ENCODE measurements around the gene CDKAL1. TPM values are rescaled to one million over a fixed set of nuclear protein-coding genes. Genes with fewer than 3 reads are reported as not detected.

CDKAL1 gene
- total and polyA plus RNA-seq, 11 donors: 3.2 to 14.3 (median 9.3) TPM

DNA sequence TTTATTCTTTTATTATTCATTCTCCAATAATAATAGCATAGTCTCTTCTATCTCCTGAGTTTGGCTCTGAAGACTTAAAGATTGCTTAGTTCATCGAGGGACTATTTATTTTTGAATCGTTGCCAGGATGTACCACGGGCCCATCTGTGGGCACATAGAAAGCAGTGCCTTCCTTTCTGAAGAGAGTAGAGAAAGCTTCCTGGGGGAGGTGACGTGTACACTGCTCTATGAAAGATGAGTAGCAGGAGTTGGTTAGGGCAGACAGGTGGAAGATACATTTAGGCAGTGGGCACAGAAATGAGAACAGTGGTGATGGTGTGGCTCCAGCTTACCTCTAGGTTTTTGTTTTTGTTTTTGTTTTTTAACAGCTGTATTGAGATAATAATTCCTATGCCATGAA, 98.4 kb downstream of the CDKAL1 start:
- ATAC-seq: no peak
- Histone ChIP-seq H3K36me3 (no peaks in the 10 kb centered on the region), H3K4me3 (no peak overlapping the region), H3K9me3 (no peaks in the 10 kb centered on the region), H3K27me3 (no peaks in the 10 kb centered on the region), H3K27ac (no peak overlapping the region), H3K4me1 (peaks cover 0 to 12% (median 7%) of the 10 kb centered on the region in 12 donors)
- DNase-seq: no peak
- WGBS, 4 donors: 78 to 93% (median 89%) methylated on average over 4 of the region's 4 CpGs
- intact Hi-C loops (cut with DNase I): no loop called here
- no peak for TF ChIP-seq POLR2A (IDR thresholded peaks at IDR 0.05)
- TF ChIP-seq, protein P1, sequence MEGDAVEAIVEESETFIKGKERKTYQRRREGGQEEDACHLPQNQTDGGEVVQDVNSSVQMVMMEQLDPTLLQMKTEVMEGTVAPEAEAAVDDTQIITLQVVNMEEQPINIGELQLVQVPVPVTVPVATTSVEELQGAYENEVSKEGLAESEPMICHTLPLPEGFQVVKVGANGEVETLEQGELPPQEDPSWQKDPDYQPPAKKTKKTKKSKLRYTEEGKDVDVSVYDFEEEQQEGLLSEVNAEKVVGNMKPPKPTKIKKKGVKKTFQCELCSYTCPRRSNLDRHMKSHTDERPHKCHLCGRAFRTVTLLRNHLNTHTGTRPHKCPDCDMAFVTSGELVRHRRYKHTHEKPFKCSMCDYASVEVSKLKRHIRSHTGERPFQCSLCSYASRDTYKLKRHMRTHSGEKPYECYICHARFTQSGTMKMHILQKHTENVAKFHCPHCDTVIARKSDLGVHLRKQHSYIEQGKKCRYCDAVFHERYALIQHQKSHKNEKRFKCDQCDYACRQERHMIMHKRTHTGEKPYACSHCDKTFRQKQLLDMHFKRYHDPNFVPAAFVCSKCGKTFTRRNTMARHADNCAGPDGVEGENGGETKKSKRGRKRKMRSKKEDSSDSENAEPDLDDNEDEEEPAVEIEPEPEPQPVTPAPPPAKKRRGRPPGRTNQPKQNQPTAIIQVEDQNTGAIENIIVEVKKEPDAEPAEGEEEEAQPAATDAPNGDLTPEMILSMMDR (IDR thresholded peaks at IDR 0.05): no peak

DNA sequence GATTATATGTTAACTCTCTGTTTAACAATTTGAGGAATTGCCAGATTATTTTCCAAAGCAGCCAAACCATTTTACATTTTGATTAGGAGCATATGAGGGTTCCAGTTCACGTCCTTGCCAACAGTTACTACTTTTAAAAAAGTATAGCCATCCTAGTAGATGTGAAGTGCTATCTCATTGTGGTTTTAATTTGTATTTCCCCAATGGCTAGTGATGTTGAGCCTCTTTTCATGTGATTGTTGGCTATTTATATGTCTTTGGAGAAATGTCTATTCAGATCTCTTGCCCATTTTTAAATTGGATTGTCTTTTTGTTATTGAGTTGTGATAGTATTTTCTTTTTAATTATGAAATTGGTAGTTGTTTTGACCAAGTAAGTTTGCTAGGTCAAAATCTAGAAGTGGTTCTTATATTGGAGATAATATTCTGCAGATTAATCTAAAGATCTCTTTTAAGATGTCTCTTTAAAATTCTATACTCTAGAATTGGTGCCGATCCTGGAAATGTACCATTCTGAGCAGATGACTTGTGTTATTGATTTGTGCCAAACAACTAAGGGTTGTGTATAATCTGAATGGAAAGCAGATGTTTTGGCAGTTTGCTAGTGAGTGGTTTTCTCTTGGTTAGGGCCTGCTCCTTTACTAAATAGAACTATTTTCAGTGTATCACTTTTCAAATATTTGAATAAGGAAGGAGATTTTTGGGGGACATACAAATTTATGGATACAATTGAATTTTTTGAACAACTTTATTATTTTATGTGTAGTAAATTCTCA, 99.5 kb downstream of the CDKAL1 start:
- H3K27me3 ChIP-seq: no peaks in the 10 kb centered on the region
- ATAC-seq (no peak), DNase-seq (no peak)
- intact Hi-C loops (cut with DNase I): no loop called here
- peaks cover 0 to 12% (median 7%) of the 10 kb centered on the region in 12 donors for H3K4me1 ChIP-seq
- WGBS, 4 donors: 69 to 92% (median 80%) methylated on average over 2 of the region's 2 CpGs
- H3K4me3 ChIP-seq: no peak overlapping the region
- H3K36me3 ChIP-seq: no peaks in the 10 kb centered on the region
- H3K9me3 ChIP-seq: no peaks in the 10 kb centered on the region
- no peak overlapping the region for H3K27ac ChIP-seq
- TF ChIP-seq, protein P1 (IDR thresholded peaks at IDR 0.05): no peak
- no peak for TF ChIP-seq POLR2A (IDR thresholded peaks at IDR 0.05)

DNA sequence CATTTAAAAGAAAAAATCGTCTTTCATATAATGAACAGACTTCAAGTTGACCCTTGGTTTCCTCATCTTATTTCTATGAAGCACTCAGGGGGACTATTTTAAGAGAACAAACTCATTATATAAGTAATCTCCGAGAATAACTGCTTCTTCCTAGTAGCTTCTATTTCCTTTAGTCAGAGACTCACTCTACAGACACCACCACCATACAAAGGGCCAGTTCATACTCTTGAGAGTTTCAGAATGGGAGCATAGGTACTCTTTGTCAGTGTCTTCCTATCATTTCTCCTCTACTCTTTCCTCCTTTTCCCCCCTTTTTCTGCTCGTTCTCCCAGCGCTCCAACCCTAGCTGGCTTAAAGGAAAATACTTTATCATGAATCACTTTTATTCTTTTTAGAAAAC, 104.9 kb downstream of the CDKAL1 start:
- H3K27ac ChIP-seq: no peak overlapping the region
- ATAC-seq (no peak), DNase-seq (no peak)
- no peaks in the 10 kb centered on the region for H3K36me3 ChIP-seq
- TF ChIP-seq POLR2A (IDR thresholded peaks at IDR 0.05): no peak
- TF ChIP-seq, protein P1 (IDR thresholded peaks at IDR 0.05): no peak
- H3K27me3 ChIP-seq: no peaks in the 10 kb centered on the region
- WGBS, 4 donors: 78 to 90% (median 84%) methylated on average over 4 of the region's 4 CpGs
- no peaks in the 10 kb centered on the region for H3K4me1 ChIP-seq
- H3K9me3 ChIP-seq: no peaks in the 10 kb centered on the region
- intact Hi-C loops (cut with DNase I): no loop called here
- no peak overlapping the region for H3K4me3 ChIP-seq

DNA sequence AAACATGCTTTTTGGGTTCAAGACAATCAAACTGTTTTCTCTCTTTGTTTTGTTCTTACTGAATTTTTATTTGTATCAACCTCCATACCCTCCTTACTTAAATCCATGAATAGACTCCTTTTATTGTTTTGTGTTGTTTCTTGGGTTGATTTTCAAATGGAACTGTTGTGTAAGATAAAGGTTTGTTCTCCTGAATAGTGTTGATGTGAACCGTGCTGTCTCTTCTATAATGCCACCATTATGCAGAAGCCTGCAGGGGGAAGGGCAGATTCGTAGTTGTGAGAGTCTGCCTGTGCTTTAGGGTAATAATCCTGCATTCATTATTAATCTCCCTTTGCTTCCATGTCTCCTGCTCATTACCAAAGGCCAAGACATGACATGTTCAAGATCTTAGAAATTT, 105.9 kb downstream of the CDKAL1 start:
- Histone ChIP-seq H3K36me3 (no peaks in the 10 kb centered on the region), H3K4me1 (no peaks in the 10 kb centered on the region), H3K9me3 (no peaks in the 10 kb centered on the region), H3K27me3 (no peaks in the 10 kb centered on the region), H3K4me3 (no peak overlapping the region), H3K27ac (no peak overlapping the region)
- TF ChIP-seq, protein P1 (IDR thresholded peaks at IDR 0.05): no peak
- no peak for TF ChIP-seq POLR2A (IDR thresholded peaks at IDR 0.05)
- intact Hi-C loops (cut with DNase I): no loop called here
- WGBS, 4 donors: 77 to 95% (median 91%) methylated on average over 2 of the region's 2 CpGs
- DNase-seq: no peak
- ATAC-seq: no peak
